NT2/D1 (cell line): Measurements from ENCODE around the gene MS4A7.

Experiments
- SUZ12 ChIP-seq: IDR thresholded peaks from 2 replicates; pipeline ENCODE4 v1.6.1; 2011; ENCODE audit not compliant: insufficient read length, insufficient read depth; ENCODE audit errors: extremely low read depth
- ZNF274 ChIP-seq: IDR thresholded peaks from 2 replicates; pipeline ENCODE4 v1.6.1; 2011; ENCODE audit warnings: mild to moderate bottlenecking, low read depth, low read length

DNA sequence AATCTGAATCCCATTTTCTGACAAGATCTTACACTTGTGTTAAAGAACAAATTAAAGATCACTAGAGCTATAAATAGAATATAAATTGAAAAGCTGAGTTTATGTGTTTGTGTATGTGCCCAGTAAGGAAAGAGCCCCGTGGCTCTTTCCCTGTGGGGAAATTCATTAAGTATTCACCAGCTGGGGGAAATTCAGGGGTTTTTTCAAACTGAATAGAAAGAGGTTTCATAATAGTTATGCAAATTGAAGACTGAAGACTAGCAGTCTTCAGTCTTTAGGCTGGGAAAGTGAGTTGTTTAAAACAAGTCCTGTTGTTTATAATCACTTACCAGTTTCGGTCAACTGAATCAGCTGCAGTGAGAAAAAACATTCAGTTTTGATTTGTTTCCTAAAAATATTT lies 11.3 kb upstream of the MS4A7 start:
- TF ChIP-seq ZNF274 (no peak), SUZ12 (no peak)
